H1 (cell line): Measurements from ENCODE around the gene MTM1. TPM values are rescaled to one million over a fixed set of nuclear protein-coding genes. Genes with fewer than 3 reads are reported as not detected.

Experiments
- ASH2L ChIP-seq: fragments of 200-600, 300-600 bp; sonication (generic); IDR thresholded peaks from one replicate; pipeline ENCODE4 v1.7.1; 2017; ENCODE audit warnings: low read length
- KDM5A ChIP-seq: fragments of 200-600 bp; IDR thresholded peaks from 2 replicates; pipeline ENCODE4 v1.7.1; 2012; ENCODE audit warnings: mild to moderate bottlenecking, low read length, inconsistent platforms, mixed read lengths
- MAFK ChIP-seq: IDR thresholded peaks from 2 replicates; pipeline ENCODE4 v1.6.1; 2012; ENCODE audit warnings: low read depth, mild to moderate bottlenecking, improper control_type of control experiment, low read length
- NANOG ChIP-seq: IDR thresholded peaks from 2 replicates; pipeline ENCODE4 v1.6.1; 2011; ENCODE audit warnings: low read length, low read depth, mild to moderate bottlenecking, inconsistent platforms; ENCODE audit not compliant: insufficient read depth, poor library complexity, severe bottlenecking
- POLR2A ChIP-seq, 2 experiments: IDR thresholded peaks; 1 replicate in 1 of 2; 2 replicates in 1 of 2; pipeline ENCODE4 v1.6.1; 2011; ENCODE audit warnings: low read depth in 2 of 2, low read length in 2 of 2, mild to moderate bottlenecking in 2 of 2; ENCODE audit errors: control extremely low read depth in 1 of 2
- RNF2 ChIP-seq: fragments of 200-900, 300-1000 bp; sonication (generic); IDR thresholded peaks from 2 replicates; pipeline ENCODE4 v1.7.1; 2016; ENCODE audit warnings: borderline replicate concordance, low read depth, mild to moderate bottlenecking, antibody characterized with exemption, low read length; ENCODE audit not compliant: poor library complexity, severe bottlenecking; ENCODE audit errors: missing control alignments
- SRF ChIP-seq: IDR thresholded peaks from 2 replicates; pipeline ENCODE4 v1.6.1; 2011; ENCODE audit warnings: mild to moderate bottlenecking, low read depth, low read length, moderate library complexity
- polyA plus RNA-seq, 7 experiments: library from polyadenylated mRNA; depleted of rRNA in 3 of 7; stranded (reverse) in 5 of 7; unstranded in 2 of 7; fragments of >200 nt in 5 of 7; fragments of 200-250 nt in 2 of 7; gene quantifications; 1 replicate in 5 of 7; 2 replicates in 1 of 7; 4 replicates in 1 of 7; pipeline versions ENCODE4 v1.2.1 to v1.2.3, GENCODE V29; 2011 to 2013; ENCODE audit warnings: missing spikeins in 2 of 7, mixed read lengths in 2 of 7
- total RNA-seq: library from RNA; stranded (reverse); fragmentation: NEBNext Ultra II Directional; extraction: Animal tissue kit (Norgen Biotek cat#: 25700); gene quantifications from 2 replicates; pipeline ENCODE4 v1.2.1, GENCODE V29; 2021

MTM1 gene
- total and polyA plus RNA-seq, 2 of the 8 experiments (the other 6 are each of a cell fraction or from before 2014, with no cell fraction given): 2.3 to 8.4 TPM

DNA sequence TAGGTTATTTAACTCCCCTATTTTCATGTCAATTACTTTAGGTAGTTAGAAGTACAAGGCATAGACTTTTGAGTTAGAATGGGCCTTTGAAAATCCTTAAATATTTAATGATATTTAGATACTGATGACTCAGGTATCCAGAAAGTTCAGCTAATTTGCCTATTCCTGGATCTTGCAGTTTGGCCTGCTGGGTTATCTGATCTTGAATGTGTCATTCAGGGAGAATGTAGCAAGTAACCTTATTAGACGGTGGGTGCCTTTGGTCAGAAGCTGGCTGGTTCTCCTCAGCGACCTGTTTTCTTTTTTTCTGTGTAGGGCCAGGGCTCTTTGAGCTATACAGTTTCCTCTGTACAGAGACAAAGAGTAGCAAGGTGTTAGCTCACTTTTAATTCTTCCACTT is 42.0 kb downstream of the MTM1 start (continued):
- no peak for TF ChIP-seq KDM5A
- TF ChIP-seq RNF2: no peak
- TF ChIP-seq NANOG: no peak
- TF ChIP-seq MAFK: no peak
- no peak for TF ChIP-seq POLR2A (IDR thresholded peaks at IDR 0.05; ENCODE audit: control extremely low read depth in 1 of 2, low read depth in 2 of 2, low read length in 2 of 2)
- TF ChIP-seq SRF: no peak
- no peak for TF ChIP-seq ASH2L
